Measurements from ENCODE around the gene SCG5. TPM values are rescaled to one million over a fixed set of nuclear protein-coding genes. Genes with fewer than 3 reads are reported as not detected.
"Not testable (repeated sequence)": the region's sequence is repeated elsewhere in the genome, so short reads cannot be mapped to it uniquely, and the experiment has no call there.

Gene SCG5
- total and polyA plus RNA-seq, 2 of the 13 experiments (the other 11 are each of a cell fraction or from before 2014, with no cell fraction given): 2.3 to 3.5 TPM

DNA sequence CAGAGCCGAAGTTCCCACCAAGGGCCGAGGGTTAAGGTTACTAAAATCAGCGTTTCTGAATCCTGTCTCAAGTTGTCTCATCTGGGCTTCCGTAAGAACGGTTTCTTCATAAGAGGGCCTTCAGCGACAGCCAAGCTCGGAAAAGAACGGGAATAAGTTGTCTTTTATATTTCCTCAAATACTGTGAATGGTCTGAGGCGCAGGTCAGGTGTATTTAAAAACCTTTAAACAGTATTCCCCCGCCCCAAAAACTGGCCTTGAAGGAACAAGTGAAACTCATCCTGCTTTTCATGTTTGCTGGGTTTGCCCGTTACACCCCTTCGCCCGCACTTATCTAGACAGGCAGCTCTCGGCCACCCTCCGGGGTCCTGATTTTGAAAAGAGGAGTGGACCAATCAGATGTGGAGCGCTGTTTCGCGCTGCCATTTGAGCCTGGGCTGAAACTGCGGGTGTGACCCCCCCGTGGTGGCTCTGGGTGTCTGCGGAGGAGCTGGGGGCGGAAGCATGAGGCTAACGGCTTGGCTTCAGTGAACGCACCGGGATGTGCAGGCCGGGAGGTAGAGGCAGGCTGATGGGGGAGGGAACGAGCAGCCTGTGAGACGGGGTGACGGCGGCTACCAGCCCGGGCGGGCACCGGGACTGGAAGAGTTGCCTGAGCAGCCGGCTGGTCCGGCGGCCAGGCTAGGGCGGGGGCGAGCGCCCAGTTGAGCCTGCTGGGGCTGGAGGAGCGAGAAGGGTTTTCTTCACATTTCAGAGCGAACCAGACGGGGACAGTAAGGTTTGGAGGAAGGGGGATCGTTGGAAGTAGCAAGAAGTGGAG is 26.2 kb upstream of the SCG5 start, which contains the start of gene ARHGAP11A:
Gene ARHGAP11A (plus strand): TSS at position 454 of the 820 bp plus-strand sequence. CDS start 708 bp downstream, outside the sequence.
- H3K36me3 ChIP-seq (replicated peaks in 1 of 2; ENCODE audit: control insufficient read depth in 1 of 2, insufficient read depth in 2 of 2, low read length in 2 of 2); POLR2A ChIA-PET; H4K20me1 ChIP-seq (ENCODE audit: insufficient read depth, low read length); BruUV-seq (replicated peaks); intact Hi-C loops (cut with micrococcal nuclease; ENCODE audit: unreplicated experiment); H3K27me3 ChIP-seq (ENCODE audit: control insufficient read depth in 1 of 2, insufficient read depth in 2 of 2, low read length in 2 of 2); CTCF ChIA-PET (ENCODE audit: low intra/inter-chr PET ratio, low total read pairs); H3K4me1 ChIP-seq (ENCODE audit: insufficient read depth, low read length); H2AFZ ChIP-seq (ENCODE audit: low read length); H3K9me3 ChIP-seq (ENCODE audit: low read length); in situ Hi-C loops (cut with HindIII; ENCODE audit: extremely low pct_ligation_motif_present, low pct_unique_long_range_greater_than_20kb): not testable (repeated sequence)
- WGBS (ENCODE audit: low lambda C conversion rate): 0% methylated on average over 19 of the region's 43 CpGs
- peak within 1 kb of the TSS; percentile 61 for H3K4me2 ChIP-seq (ENCODE audit: low read depth, low read length)
- H3K4me3 ChIP-seq (replicated peaks in 1 of 3; ENCODE audit: insufficient read depth in 1 of 3, low read depth in 2 of 3, low read length in 3 of 3): peak within 1 kb of the TSS; percentile 68 to 81 (median 79)
- peaks cover 36% of the 10 kb centered on the region for H3K79me2 ChIP-seq (ENCODE audit: insufficient read depth, low read length)
- peak within 1 kb of the TSS; percentile 85 for H3K27ac ChIP-seq (ENCODE audit: extremely low read length, insufficient read depth, low read length)
- ATAC-seq: peak; percentile 92
- DNase-seq (ENCODE audit: low spot score): peak; percentile 87
- peak within 1 kb of the TSS; percentile 77 for H3K9ac ChIP-seq (ENCODE audit: insufficient read depth, low read depth, low read length)
- peak; percentile 66 for FAIRE-seq
- peak; percentile 55 for TF ChIP-seq KMT2B (CRISPR knock-in tag; IDR thresholded peaks at IDR 0.05)
- peak; percentile 59; the same call in 1 of the 2 replicates for TF ChIP-seq MYC (CRISPR knock-in tag; IDR thresholded peaks at IDR 0.05; ENCODE audit: borderline replicate concordance)
- peak; percentile 52; the same call in 1 of the 2 replicates for TF ChIP-seq SIN3A (IDR thresholded peaks at IDR 0.05; ENCODE audit: borderline replicate concordance, low read depth, low read length)
- TF ChIP-seq CEBPG (CRISPR knock-in tag; IDR thresholded peaks at IDR 0.05): 0 out of 2 replicates have a peak, but pooled peaks have one; percentile 18
- peak; percentile 21 for TF ChIP-seq HNRNPLL (IDR thresholded peaks at IDR 0.05; ENCODE audit: low read depth, low read length, poor library complexity, severe bottlenecking)
- TF ChIP-seq SIN3B (IDR thresholded peaks at IDR 0.05; ENCODE audit: low read length): peak; percentile 72
- peak; percentile 71; the same call in 1 of the 2 replicates for TF ChIP-seq KDM5A (IDR thresholded peaks at IDR 0.05; ENCODE audit: borderline replicate concordance, low read length)
- peak; percentile 77 for TF ChIP-seq ASH2L (IDR thresholded peaks at IDR 0.05; ENCODE audit: insufficient read length, low read depth, low read length)
- TF ChIP-seq ZFX (CRISPR knock-in tag; IDR thresholded peaks at IDR 0.05; ENCODE audit: low read depth): peak; percentile 29; the same call in 1 of the 2 replicates
- peak; percentile 31; the same call in 1 of the 2 replicates for TF ChIP-seq YEATS2 (CRISPR knock-in tag; IDR thresholded peaks at IDR 0.05; ENCODE audit: borderline replicate concordance)
- TF ChIP-seq, protein P1, sequence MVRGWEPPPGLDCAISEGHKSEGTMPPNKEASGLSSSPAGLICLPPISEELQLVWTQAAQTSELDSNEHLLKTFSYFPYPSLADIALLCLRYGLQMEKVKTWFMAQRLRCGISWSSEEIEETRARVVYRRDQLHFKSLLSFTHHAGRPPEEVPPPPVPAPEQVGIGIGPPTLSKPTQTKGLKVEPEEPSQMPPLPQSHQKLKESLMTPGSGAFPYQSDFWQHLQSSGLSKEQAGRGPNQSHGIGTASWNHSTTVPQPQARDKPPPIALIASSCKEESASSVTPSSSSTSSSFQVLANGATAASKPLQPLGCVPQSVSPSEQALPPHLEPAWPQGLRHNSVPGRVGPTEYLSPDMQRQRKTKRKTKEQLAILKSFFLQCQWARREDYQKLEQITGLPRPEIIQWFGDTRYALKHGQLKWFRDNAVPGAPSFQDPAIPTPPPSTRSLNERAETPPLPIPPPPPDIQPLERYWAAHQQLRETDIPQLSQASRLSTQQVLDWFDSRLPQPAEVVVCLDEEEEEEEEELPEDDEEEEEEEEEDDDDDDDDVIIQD (CRISPR knock-in tag; IDR thresholded peaks at IDR 0.05; ENCODE audit: low read depth): 0 out of 2 replicates have a peak, but pooled peaks have one; percentile 49
- TF ChIP-seq, protein P2, sequence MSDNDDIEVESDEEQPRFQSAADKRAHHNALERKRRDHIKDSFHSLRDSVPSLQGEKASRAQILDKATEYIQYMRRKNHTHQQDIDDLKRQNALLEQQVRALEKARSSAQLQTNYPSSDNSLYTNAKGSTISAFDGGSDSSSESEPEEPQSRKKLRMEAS (IDR thresholded peaks at IDR 0.05): peak; percentile 55
- TF ChIP-seq, protein P3, sequence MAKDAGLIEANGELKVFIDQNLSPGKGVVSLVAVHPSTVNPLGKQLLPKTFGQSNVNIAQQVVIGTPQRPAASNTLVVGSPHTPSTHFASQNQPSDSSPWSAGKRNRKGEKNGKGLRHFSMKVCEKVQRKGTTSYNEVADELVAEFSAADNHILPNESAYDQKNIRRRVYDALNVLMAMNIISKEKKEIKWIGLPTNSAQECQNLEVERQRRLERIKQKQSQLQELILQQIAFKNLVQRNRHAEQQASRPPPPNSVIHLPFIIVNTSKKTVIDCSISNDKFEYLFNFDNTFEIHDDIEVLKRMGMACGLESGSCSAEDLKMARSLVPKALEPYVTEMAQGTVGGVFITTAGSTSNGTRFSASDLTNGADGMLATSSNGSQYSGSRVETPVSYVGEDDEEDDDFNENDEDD (CRISPR knock-in tag; IDR thresholded peaks at IDR 0.05; ENCODE audit: borderline replicate concordance): peak; percentile 81; the same call in 1 of the 2 replicates
- TF ChIP-seq NFYB (CRISPR knock-in tag; IDR thresholded peaks at IDR 0.05): peak; percentile 68
- TF ChIP-seq GATAD1 (CRISPR knock-in tag; IDR thresholded peaks at IDR 0.05): peak; percentile 67; the same call in 1 of the 2 replicates
- TF ChIP-seq, protein P4, sequence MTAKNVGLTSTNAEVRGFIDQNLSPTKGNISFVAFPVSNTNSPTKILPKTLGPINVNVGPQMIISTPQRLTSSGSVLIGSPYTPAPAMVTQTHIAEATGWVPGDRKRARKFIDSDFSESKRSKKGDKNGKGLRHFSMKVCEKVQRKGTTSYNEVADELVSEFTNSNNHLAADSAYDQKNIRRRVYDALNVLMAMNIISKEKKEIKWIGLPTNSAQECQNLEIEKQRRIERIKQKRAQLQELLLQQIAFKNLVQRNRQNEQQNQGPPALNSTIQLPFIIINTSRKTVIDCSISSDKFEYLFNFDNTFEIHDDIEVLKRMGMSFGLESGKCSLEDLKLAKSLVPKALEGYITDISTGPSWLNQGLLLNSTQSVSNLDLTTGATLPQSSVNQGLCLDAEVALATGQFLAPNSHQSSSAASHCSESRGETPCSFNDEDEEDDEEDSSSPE (CRISPR knock-in tag; IDR thresholded peaks at IDR 0.05): peak; percentile 82
- TF ChIP-seq THAP11 (CRISPR knock-in tag; IDR thresholded peaks at IDR 0.05): peak; percentile 65
